ENCODE measurements around the gene GORASP1.

DNA sequence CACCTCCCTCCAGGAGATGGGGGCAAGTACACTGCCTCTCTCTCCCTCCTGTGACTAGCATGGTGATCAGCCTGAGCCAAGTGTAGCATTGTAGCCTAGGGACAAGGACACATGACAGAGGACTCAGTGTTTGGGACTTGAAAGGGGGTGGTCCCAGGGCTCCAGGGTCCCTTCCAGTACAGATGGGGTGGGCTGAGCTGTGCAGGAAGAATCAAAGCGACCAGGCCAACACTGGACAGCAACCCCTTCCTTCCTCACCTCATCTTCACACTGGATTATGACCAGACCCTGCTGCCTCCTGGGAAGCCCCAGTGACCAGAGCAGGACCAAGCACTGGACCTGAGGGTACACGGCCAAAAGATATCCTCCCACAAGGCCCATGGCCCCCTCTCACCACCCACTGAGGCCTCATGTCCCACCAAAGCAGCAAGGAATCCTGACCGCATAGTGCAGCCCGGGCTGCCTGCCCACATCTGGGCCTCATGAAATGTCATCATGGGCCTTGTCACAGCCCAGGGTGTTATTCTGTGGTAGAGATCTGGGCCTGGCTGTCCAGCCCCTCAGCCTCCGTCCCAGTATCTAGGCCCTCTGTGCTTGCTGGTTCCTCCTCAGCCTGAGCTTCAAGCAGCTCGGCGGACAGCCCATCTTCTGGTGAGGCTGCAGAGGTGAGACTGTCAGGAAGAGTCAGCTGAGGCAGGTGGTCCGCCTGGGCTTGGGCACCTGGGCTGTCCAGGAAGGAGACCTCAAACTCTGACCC, 9.5 kb downstream of the GORASP1 start:
- TF ChIP-seq REST (tag by site-specific recombination; IDR thresholded peaks at IDR 0.05) (no peak), CTCF (tag by site-specific recombination; IDR thresholded peaks at IDR 0.05) (no peak), ATF2 (tag by site-specific recombination; IDR thresholded peaks at IDR 0.05; ENCODE audit: low read depth) (no peak)
